K562 (cell line): Measurements from ENCODE around the gene PARD6A. TPM values are rescaled to one million over a fixed set of nuclear protein-coding genes. Genes with fewer than 3 reads are reported as not detected.
A peak's percentile ranks its signal among the peaks of the same experiment; 100 is the strongest.

Experiments used
- HDAC3 ChIP-seq: fragments of 450-650 bp; IDR thresholded peaks from 2 replicates; pipeline ENCODE4 v1.6.1; 2018; ENCODE audit warnings: borderline replicate concordance, mild to moderate bottlenecking, moderate library complexity; ENCODE audit not compliant: partially characterized antibody
- MBD2 ChIP-seq: sonication (generic); IDR thresholded peaks from 2 replicates; pipeline ENCODE4 v1.6.1; 2016; ENCODE audit warnings: low read depth, borderline replicate concordance
- MTA3 ChIP-seq: fragments of 450-650 bp; formaldehyde crosslinking; IDR thresholded peaks from 2 replicates; pipeline ENCODE4 v1.6.1; 2017; ENCODE audit warnings: mild to moderate bottlenecking, borderline replicate concordance
- NFATC3 ChIP-seq: fragments of 450-650 bp; IDR thresholded peaks from 2 replicates; pipeline ENCODE4 v1.6.1; 2017; ENCODE audit warnings: mild to moderate bottlenecking
- PCBP2 ChIP-seq: fragments of 200-400 bp; formaldehyde crosslinking; IDR thresholded peaks from 2 replicates; pipeline ENCODE4 v1.6.1; 2018; ENCODE audit warnings: low read length, low read depth, mild to moderate bottlenecking, moderate library complexity; ENCODE audit not compliant: poor library complexity, severe bottlenecking
- POLR2A ChIP-seq: fragments of 450-650 bp; conservative IDR thresholded peaks from 2 replicates; pipeline ENCODE4 v1.6.1; 2016
- POLR2G ChIP-seq: fragments of 200-400 bp; formaldehyde crosslinking; IDR thresholded peaks from 2 replicates; pipeline ENCODE4 v1.6.1; 2017; ENCODE audit warnings: low read depth, mild to moderate bottlenecking, antibody characterized with exemption, low read length, moderate library complexity
- SRSF3 ChIP-seq: fragments of 200-400 bp; formaldehyde crosslinking; IDR thresholded peaks from 2 replicates; pipeline ENCODE4 v1.6.1; 2016; ENCODE audit warnings: mild to moderate bottlenecking, low read length, moderate library complexity; ENCODE audit not compliant: insufficient read depth
- TAF15 ChIP-seq: fragments of 200-400 bp; formaldehyde crosslinking; IDR thresholded peaks from 2 replicates; pipeline ENCODE4 v1.6.1; 2017; ENCODE audit warnings: mild to moderate bottlenecking, low read depth, low read length, moderate library complexity
- YY1 ChIP-seq, 3 experiments: IDR thresholded peaks; 2 replicates each; pipeline ENCODE4 v1.6.1; 2011; ENCODE audit warnings: low read length in 2 of 3, mild to moderate bottlenecking in 2 of 3, moderate library complexity in 2 of 3, borderline replicate concordance in 1 of 3, control low read depth in 1 of 3, low read depth in 1 of 3; ENCODE audit not compliant: insufficient read depth in 3 of 3, insufficient replicate concordance in 2 of 3, control insufficient read depth in 1 of 3, insufficient read length in 1 of 3; ENCODE audit errors: extremely low read depth in 1 of 3
- ZBTB8A ChIP-seq: fragments of 450-650 bp; IDR thresholded peaks from 2 replicates; pipeline ENCODE4 v1.6.1; 2018; ENCODE audit warnings: mild to moderate bottlenecking, moderate library complexity; ENCODE audit not compliant: partially characterized antibody
- ZNF239 ChIP-seq: fragments of 250-450 bp; sonication (Bioruptor Pico); IDR thresholded peaks from 2 replicates; pipeline ENCODE4 v1.4.0; 2020; ENCODE audit warnings: mild to moderate bottlenecking
- polyA plus RNA-seq, 8 experiments: library from polyadenylated mRNA; depleted of rRNA in 4 of 8; stranded (reverse) in 5 of 8; unstranded in 3 of 8; fragments of >200 nt; fragmentation: Nextera tagmentation in 2 of 8; fragmentation: Illumina TruSeq in 1 of 8; extraction: Ambion mirVana in 2 of 8; extraction: Trizol in 1 of 8; gene quantifications; 2 replicates each; pipeline versions ENCODE4 v1.2.1 to v1.2.3, GENCODE V29; 2011 to 2014; ENCODE audit warnings: inconsistent platforms in 1 of 8, missing spikeins in 1 of 8
- total RNA-seq, 7 experiments: library from RNA; depleted of rRNA in 6 of 7; stranded (reverse); fragments of >200 nt in 6 of 7; fragmentation: Illumina TruSeq in 2 of 7; extraction: Trizol in 2 of 7; gene quantifications; 2 replicates each; pipeline versions ENCODE4 v1.2.1 to v1.2.3, GENCODE V29; 2011 to 2021; ENCODE audit warnings: low replicate concordance in 1 of 7
- TF ChIP-seq, protein P1 (sequence below): fragments of 450-650 bp; formaldehyde crosslinking; IDR thresholded peaks from 2 replicates; pipeline ENCODE4 v1.4.0; 2020; ENCODE audit warnings: mild to moderate bottlenecking, moderate library complexity
- TF ChIP-seq, protein P2 (sequence below), 2 experiments: fragments of 200-800 bp in 1 of 2; sonication (Bioruptor generic) in 1 of 2; sonication (generic) in 1 of 2; formaldehyde crosslinking in 1 of 2; IDR thresholded peaks in 1 of 2; conservative IDR thresholded peaks in 1 of 2; 2 replicates each; pipeline versions ENCODE4 v1.5.0 to v1.6.1; 2016 to 2020; ENCODE audit warnings: missing compliant biosample characterization in 1 of 2, missing genetic modification characterization in 1 of 2, missing genetic modification reagents in 1 of 2
- TF ChIP-seq, protein P3 (sequence below): fragments of 450-650 bp; IDR thresholded peaks from 2 replicates; pipeline ENCODE4 v1.7.1; 2018; ENCODE audit warnings: mild to moderate bottlenecking, low read depth; ENCODE audit not compliant: partially characterized antibody

PARD6A gene
- total and polyA plus RNA-seq, 9 of the 15 experiments (the other 6 are each of a cell fraction or from before 2014, with no cell fraction given) = 0.04 to 2.0 (median 0.44) TPM

DNA sequence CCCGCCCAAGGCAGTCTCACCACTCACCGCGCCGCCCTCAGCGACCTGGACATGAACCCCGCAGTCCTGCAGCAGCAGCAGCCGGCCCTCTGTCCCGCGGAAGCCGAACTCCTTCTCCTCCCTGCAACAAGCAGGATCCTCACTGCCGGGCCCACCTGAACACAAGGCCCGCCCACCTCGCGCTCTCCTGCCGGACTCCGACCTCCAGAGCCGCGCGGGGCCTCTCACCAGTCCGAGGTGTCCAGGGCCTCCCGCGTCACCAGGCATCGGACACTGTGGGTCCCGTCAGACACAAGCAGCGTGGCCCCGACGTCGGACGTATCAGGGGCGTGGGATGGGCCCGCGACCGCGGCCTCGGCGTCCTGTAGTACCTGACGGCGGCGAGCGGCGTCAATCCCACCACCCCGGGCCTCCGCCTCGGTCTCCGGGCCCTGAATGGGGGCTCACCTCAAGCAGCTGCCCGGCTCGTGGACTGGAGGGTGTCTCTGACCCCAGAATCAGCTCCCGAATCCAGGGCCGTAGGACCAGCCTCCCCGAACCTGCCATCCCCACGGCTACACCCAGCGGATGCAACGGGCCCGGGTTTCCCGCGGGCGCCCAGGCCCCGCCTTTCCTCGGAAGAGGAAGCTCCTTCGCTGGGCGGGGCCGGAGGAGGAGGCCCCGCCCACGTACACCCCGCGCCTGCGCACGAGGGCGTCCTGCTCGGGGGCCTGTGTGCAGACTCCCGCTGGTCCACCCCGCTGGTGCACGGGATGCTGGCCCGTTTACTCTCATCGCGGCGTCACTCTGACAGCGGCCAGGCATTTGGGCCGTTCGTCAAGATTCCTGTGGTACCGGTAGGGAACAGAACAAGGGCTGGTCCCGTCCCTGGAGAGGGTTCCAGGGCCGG, 841 bp upstream of the PARD6A start, which contains the start of gene ACD (continued):
- TF ChIP-seq, protein P1, sequence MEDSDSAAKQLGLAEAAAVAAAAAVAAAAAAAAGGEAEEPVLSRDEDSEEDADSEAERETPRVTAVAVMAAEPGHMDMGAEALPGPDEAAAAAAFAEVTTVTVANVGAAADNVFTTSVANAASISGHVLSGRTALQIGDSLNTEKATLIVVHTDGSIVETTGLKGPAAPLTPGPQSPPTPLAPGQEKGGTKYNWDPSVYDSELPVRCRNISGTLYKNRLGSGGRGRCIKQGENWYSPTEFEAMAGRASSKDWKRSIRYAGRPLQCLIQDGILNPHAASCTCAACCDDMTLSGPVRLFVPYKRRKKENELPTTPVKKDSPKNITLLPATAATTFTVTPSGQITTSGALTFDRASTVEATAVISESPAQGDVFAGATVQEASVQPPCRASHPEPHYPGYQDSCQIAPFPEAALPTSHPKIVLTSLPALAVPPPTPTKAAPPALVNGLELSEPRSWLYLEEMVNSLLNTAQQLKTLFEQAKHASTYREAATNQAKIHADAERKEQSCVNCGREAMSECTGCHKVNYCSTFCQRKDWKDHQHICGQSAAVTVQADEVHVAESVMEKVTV = no peak
- TF ChIP-seq, protein P2, sequence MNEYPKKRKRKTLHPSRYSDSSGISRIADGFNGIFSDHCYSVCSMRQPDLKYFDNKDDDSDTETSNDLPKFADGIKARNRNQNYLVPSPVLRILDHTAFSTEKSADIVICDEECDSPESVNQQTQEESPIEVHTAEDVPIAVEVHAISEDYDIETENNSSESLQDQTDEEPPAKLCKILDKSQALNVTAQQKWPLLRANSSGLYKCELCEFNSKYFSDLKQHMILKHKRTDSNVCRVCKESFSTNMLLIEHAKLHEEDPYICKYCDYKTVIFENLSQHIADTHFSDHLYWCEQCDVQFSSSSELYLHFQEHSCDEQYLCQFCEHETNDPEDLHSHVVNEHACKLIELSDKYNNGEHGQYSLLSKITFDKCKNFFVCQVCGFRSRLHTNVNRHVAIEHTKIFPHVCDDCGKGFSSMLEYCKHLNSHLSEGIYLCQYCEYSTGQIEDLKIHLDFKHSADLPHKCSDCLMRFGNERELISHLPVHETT (CRISPR knock-in tag; conservative IDR thresholded peaks at IDR 0.05 in 1 of 2, IDR thresholded peaks at IDR 0.05 in 1 of 2) = no peak
- TF ChIP-seq, protein P3, sequence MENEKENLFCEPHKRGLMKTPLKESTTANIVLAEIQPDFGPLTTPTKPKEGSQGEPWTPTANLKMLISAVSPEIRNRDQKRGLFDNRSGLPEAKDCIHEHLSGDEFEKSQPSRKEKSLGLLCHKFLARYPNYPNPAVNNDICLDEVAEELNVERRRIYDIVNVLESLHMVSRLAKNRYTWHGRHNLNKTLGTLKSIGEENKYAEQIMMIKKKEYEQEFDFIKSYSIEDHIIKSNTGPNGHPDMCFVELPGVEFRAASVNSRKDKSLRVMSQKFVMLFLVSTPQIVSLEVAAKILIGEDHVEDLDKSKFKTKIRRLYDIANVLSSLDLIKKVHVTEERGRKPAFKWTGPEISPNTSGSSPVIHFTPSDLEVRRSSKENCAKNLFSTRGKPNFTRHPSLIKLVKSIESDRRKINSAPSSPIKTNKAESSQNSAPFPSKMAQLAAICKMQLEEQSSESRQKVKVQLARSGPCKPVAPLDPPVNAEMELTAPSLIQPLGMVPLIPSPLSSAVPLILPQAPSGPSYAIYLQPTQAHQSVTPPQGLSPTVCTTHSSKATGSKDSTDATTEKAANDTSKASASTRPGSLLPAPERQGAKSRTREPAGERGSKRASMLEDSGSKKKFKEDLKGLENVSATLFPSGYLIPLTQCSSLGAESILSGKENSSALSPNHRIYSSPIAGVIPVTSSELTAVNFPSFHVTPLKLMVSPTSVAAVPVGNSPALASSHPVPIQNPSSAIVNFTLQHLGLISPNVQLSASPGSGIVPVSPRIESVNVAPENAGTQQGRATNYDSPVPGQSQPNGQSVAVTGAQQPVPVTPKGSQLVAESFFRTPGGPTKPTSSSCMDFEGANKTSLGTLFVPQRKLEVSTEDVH = peak; percentile 96
- TF ChIP-seq POLR2G (peak; percentile 92), YY1 (IDR thresholded peaks at IDR 0.05; ENCODE audit: borderline replicate concordance in 1 of 3, control insufficient read depth in 1 of 3, extremely low read depth in 1 of 3, insufficient read depth in 3 of 3, insufficient read length in 1 of 3, insufficient replicate concordance in 2 of 3, low read depth in 1 of 3, low read length in 2 of 3) (peak in 1 of 3 experiments; percentile 26), NFATC3 (no peak), ZBTB8A (no peak), MTA3 (0 out of 2 replicates have a peak, but pooled peaks have one; percentile 19), PCBP2 (no peak), TAF15 (no peak), MBD2 (peak; percentile 76; the same call in 1 of the 2 replicates), SRSF3 (no peak), POLR2A (peak; percentile 78), HDAC3 (no peak), ZNF239 (CRISPR knock-in tag) (no peak)
